HEK293T (cell line): ENCODE data around the gene ERN1.

ENCODE experiments used
- CTCF ChIA-PET: fragments of 350-600 bp; formaldehyde crosslinking; extraction: SDS; loops from one replicate; lab custom pipeline; 2021; ENCODE audit warnings: antibody characterized with exemption, inconsistent platforms; lab: Yijun Ruan, JAX
- POLR2A ChIA-PET: fragments of 350-600 bp; formaldehyde crosslinking; extraction: SDS; loops from one replicate; lab custom pipeline; 2020; ENCODE audit warnings: antibody characterized with exemption, inconsistent platforms; lab: Yijun Ruan, JAX
- DNase-seq: peaks from one replicate; pipeline ENCODE4 v3.0.0; 2012; ENCODE audit warnings: mixed read lengths; ENCODE audit errors: extremely low spot score
- BHLHE40 ChIP-seq: fragments of 450-650 bp; IDR thresholded peaks from 2 replicates; pipeline ENCODE4 v1.6.1; 2016; ENCODE audit warnings: mild to moderate bottlenecking, moderate library complexity, borderline replicate concordance
- SP1 ChIP-seq: fragments of 450-650 bp; IDR thresholded peaks from 2 replicates; pipeline ENCODE4 v1.6.1; 2017
- SUZ12 ChIP-seq: fragments of 450-650 bp; IDR thresholded peaks from 2 replicates; pipeline ENCODE4 v1.6.1; 2016; ENCODE audit warnings: mild to moderate bottlenecking
- TF ChIP-seq, protein P1 (sequence below): fragments of 450-650 bp; IDR thresholded peaks from 2 replicates; pipeline ENCODE4 v1.6.1; 2016

Gene ERN1

GRCh38 chr17:63989622-63990345 is 140.2 kb downstream of the ERN1 start:
- TF ChIP-seq BHLHE40 (no peak), SP1 (no peak), SUZ12 (no peak)
- TF ChIP-seq, protein P1, sequence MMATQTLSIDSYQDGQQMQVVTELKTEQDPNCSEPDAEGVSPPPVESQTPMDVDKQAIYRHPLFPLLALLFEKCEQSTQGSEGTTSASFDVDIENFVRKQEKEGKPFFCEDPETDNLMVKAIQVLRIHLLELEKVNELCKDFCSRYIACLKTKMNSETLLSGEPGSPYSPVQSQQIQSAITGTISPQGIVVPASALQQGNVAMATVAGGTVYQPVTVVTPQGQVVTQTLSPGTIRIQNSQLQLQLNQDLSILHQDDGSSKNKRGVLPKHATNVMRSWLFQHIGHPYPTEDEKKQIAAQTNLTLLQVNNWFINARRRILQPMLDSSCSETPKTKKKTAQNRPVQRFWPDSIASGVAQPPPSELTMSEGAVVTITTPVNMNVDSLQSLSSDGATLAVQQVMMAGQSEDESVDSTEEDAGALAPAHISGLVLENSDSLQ, result no peak
- POLR2A ChIA-PET, result no interaction called here
- no peak for DNase-seq
- CTCF ChIA-PET, result interaction anchor here (1.1 to 2.6 kb wide), 5 partner anchors 10 to 144 kb away, joined by 3 to 21 read pairs (median 4); partner anchors contain the start of gene GH1
